ENCODE results near the gene WDR13. TPM values are rescaled to one million over a fixed set of nuclear protein-coding genes. Genes with fewer than 3 reads are reported as not detected.

Gene WDR13
- total RNA-seq, 1 experiment from 2014 or later = 28.0 TPM

GRCh38 chrX:48636301-48636700 lies 39.0 kb downstream of the WDR13 start:
- H3K36me3 Mint-ChIP-seq = no peaks in the 10 kb centered on the region
- no peaks in the 10 kb centered on the region for H3K27me3 Mint-ChIP-seq (ENCODE audit: low read depth)
- TF ChIP-seq NFATC4 (CRISPR knock-in tag; IDR thresholded peaks at IDR 0.05) = no peak
- no peak for TF ChIP-seq IRF2 (CRISPR knock-in tag; IDR thresholded peaks at IDR 0.05; ENCODE audit: borderline replicate concordance, low read depth)
- no peak for TF ChIP-seq ELF4 (CRISPR knock-in tag; IDR thresholded peaks at IDR 0.05; ENCODE audit: low read depth)
- TF ChIP-seq ZNF232 (CRISPR knock-in tag; IDR thresholded peaks at IDR 0.05) = no peak
- TF ChIP-seq SMAD4 (CRISPR knock-in tag; IDR thresholded peaks at IDR 0.05) = no peak
- TF ChIP-seq ZBTB21 (CRISPR knock-in tag; IDR thresholded peaks at IDR 0.05; ENCODE audit: borderline replicate concordance) = no peak
- TF ChIP-seq ZNF219 (CRISPR knock-in tag; IDR thresholded peaks at IDR 0.05; ENCODE audit: borderline replicate concordance) = no peak
- no peak overlapping the region for H3K4me3 Mint-ChIP-seq
- ChIA-PET POLR2A (no interaction called here), CTCF (no interaction called here)
- H3K27ac Mint-ChIP-seq = no peak overlapping the region
- no peaks in the 10 kb centered on the region for H3K4me1 Mint-ChIP-seq
- DNase-seq (ENCODE audit: low spot score) (no peak), ATAC-seq (no peak)
- peaks cover 3% of the 10 kb centered on the region for H3K9me3 Mint-ChIP-seq

DNA sequence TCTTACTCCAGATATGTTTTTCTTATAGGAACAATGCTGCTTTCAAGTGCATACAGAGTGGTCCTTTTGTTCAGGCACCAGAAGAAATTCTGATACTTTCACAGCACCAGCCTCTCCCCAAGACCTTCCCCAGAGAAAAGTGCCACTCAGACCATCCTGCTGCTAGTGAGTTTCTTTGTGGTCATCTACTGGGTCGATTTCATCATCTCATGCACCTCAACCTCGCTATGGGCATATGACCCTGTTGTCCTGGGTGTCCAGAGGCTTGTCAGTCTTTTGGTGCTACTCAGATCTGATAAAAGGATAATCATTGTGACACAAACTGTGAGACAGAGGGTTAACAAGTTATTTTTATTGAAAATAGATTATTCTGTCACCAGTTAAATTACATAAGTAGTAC lies 39.5 kb downstream of the WDR13 start:
- no peaks in the 10 kb centered on the region for H3K27me3 Mint-ChIP-seq (ENCODE audit: low read depth)
- no peak for ATAC-seq
- ChIA-PET POLR2A (no interaction called here), CTCF (no interaction called here)
- H3K27ac Mint-ChIP-seq = no peak overlapping the region
- peaks cover 3% of the 10 kb centered on the region for H3K9me3 Mint-ChIP-seq
- DNase-seq (ENCODE audit: low spot score) = no peak
- no peaks in the 10 kb centered on the region for H3K36me3 Mint-ChIP-seq
- TF ChIP-seq, protein P1, sequence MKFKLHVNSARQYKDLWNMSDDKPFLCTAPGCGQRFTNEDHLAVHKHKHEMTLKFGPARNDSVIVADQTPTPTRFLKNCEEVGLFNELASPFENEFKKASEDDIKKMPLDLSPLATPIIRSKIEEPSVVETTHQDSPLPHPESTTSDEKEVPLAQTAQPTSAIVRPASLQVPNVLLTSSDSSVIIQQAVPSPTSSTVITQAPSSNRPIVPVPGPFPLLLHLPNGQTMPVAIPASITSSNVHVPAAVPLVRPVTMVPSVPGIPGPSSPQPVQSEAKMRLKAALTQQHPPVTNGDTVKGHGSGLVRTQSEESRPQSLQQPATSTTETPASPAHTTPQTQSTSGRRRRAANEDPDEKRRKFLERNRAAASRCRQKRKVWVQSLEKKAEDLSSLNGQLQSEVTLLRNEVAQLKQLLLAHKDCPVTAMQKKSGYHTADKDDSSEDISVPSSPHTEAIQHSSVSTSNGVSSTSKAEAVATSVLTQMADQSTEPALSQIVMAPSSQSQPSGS (CRISPR knock-in tag; IDR thresholded peaks at IDR 0.05; ENCODE audit: borderline replicate concordance, low read depth) = no peak
- TF ChIP-seq GABPB1 (CRISPR knock-in tag; IDR thresholded peaks at IDR 0.05) = peak; percentile 80
- H3K4me3 Mint-ChIP-seq = no peak overlapping the region
- no peaks in the 10 kb centered on the region for H3K4me1 Mint-ChIP-seq

GRCh38 chrX:48645669-48646068 lies 48.4 kb downstream of the WDR13 start:
- H3K9me3 Mint-ChIP-seq = no peaks in the 10 kb centered on the region
- TF ChIP-seq, protein P2, sequence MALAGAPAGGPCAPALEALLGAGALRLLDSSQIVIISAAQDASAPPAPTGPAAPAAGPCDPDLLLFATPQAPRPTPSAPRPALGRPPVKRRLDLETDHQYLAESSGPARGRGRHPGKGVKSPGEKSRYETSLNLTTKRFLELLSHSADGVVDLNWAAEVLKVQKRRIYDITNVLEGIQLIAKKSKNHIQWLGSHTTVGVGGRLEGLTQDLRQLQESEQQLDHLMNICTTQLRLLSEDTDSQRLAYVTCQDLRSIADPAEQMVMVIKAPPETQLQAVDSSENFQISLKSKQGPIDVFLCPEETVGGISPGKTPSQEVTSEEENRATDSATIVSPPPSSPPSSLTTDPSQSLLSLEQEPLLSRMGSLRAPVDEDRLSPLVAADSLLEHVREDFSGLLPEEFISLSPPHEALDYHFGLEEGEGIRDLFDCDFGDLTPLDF (CRISPR knock-in tag; IDR thresholded peaks at IDR 0.05) = no peak
- TF ChIP-seq TP53 (CRISPR knock-in tag; IDR thresholded peaks at IDR 0.05) = no peak
- TF ChIP-seq ZBTB21 (CRISPR knock-in tag; IDR thresholded peaks at IDR 0.05; ENCODE audit: borderline replicate concordance) = no peak
- TF ChIP-seq, protein P1 (CRISPR knock-in tag; IDR thresholded peaks at IDR 0.05; ENCODE audit: borderline replicate concordance, low read depth) = no peak
- TF ChIP-seq, protein P3, sequence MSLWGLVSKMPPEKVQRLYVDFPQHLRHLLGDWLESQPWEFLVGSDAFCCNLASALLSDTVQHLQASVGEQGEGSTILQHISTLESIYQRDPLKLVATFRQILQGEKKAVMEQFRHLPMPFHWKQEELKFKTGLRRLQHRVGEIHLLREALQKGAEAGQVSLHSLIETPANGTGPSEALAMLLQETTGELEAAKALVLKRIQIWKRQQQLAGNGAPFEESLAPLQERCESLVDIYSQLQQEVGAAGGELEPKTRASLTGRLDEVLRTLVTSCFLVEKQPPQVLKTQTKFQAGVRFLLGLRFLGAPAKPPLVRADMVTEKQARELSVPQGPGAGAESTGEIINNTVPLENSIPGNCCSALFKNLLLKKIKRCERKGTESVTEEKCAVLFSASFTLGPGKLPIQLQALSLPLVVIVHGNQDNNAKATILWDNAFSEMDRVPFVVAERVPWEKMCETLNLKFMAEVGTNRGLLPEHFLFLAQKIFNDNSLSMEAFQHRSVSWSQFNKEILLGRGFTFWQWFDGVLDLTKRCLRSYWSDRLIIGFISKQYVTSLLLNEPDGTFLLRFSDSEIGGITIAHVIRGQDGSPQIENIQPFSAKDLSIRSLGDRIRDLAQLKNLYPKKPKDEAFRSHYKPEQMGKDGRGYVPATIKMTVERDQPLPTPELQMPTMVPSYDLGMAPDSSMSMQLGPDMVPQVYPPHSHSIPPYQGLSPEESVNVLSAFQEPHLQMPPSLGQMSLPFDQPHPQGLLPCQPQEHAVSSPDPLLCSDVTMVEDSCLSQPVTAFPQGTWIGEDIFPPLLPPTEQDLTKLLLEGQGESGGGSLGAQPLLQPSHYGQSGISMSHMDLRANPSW (CRISPR knock-in tag; conservative IDR thresholded peaks at IDR 0.05; ENCODE audit: low read depth) = no peak
- TF ChIP-seq ESRRA (CRISPR knock-in tag; IDR thresholded peaks at IDR 0.05; ENCODE audit: borderline replicate concordance) = no peak
- no peak for TF ChIP-seq ZNF232 (CRISPR knock-in tag; IDR thresholded peaks at IDR 0.05)
- TF ChIP-seq, protein P4, sequence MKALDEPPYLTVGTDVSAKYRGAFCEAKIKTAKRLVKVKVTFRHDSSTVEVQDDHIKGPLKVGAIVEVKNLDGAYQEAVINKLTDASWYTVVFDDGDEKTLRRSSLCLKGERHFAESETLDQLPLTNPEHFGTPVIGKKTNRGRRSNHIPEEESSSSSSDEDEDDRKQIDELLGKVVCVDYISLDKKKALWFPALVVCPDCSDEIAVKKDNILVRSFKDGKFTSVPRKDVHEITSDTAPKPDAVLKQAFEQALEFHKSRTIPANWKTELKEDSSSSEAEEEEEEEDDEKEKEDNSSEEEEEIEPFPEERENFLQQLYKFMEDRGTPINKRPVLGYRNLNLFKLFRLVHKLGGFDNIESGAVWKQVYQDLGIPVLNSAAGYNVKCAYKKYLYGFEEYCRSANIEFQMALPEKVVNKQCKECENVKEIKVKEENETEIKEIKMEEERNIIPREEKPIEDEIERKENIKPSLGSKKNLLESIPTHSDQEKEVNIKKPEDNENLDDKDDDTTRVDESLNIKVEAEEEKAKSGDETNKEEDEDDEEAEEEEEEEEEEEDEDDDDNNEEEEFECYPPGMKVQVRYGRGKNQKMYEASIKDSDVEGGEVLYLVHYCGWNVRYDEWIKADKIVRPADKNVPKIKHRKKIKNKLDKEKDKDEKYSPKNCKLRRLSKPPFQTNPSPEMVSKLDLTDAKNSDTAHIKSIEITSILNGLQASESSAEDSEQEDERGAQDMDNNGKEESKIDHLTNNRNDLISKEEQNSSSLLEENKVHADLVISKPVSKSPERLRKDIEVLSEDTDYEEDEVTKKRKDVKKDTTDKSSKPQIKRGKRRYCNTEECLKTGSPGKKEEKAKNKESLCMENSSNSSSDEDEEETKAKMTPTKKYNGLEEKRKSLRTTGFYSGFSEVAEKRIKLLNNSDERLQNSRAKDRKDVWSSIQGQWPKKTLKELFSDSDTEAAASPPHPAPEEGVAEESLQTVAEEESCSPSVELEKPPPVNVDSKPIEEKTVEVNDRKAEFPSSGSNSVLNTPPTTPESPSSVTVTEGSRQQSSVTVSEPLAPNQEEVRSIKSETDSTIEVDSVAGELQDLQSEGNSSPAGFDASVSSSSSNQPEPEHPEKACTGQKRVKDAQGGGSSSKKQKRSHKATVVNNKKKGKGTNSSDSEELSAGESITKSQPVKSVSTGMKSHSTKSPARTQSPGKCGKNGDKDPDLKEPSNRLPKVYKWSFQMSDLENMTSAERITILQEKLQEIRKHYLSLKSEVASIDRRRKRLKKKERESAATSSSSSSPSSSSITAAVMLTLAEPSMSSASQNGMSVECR (CRISPR knock-in tag; IDR thresholded peaks at IDR 0.05; ENCODE audit: borderline replicate concordance) = no peak
- TF ChIP-seq KAT7 (CRISPR knock-in tag; IDR thresholded peaks at IDR 0.05; ENCODE audit: borderline replicate concordance) = no peak
- no peak for TF ChIP-seq GRHL2 (CRISPR knock-in tag; IDR thresholded peaks at IDR 0.05; ENCODE audit: insufficient replicate concordance, severe bottlenecking)
- CTCF ChIA-PET = no interaction called here
- no peak overlapping the region for H3K4me3 Mint-ChIP-seq
- H3K4me1 Mint-ChIP-seq = peaks cover 12% of the 10 kb centered on the region
- H3K27me3 Mint-ChIP-seq (ENCODE audit: low read depth) = peaks cover 18% of the 10 kb centered on the region
- H3K27ac Mint-ChIP-seq = no peak overlapping the region
- H3K36me3 Mint-ChIP-seq = no peaks in the 10 kb centered on the region
- DNase-seq (ENCODE audit: low spot score) = no peak
- POLR2A ChIA-PET = no interaction called here
- no peak for ATAC-seq
